Caco-2 (cell line): ENCODE data around the gene UGT8. TPM values are rescaled to one million over a fixed set of nuclear protein-coding genes. Genes with fewer than 3 reads are reported as not detected.

ENCODE experiments used
- BruUV-seq: library from RNA; stranded (reverse); fragments of 400-500 nt; replicated peaks from 2 replicates; lab custom pipeline; 2021; lab: Mats Ljungman, UMichigan
- CTCF ChIA-PET: fragments of 300-600 bp; sonication (Branson Sonifier 250); formaldehyde crosslinking; loops from one replicate; lab custom pipeline; 2022; ENCODE audit warnings: antibody characterized with exemption; lab: Charles Lee
- POLR2A ChIA-PET: fragments of 300-600 bp; sonication (Branson Sonifier 250); formaldehyde crosslinking; loops from one replicate; lab custom pipeline; 2022; ENCODE audit warnings: antibody characterized with exemption; lab: Charles Lee
- DNase-seq, 2 experiments: peaks; one replicate each; pipeline versions ENCODE4 v3.0.0 to v3.0.0-alpha.2; 2020 to 2022
- H3K27me3 ChIP-seq: replicated peaks from 2 replicates; pipeline ENCODE4 v1.6.0; 2011; ENCODE audit warnings: low read length; ENCODE audit not compliant: control insufficient read depth, insufficient read depth
- H3K36me3 ChIP-seq: 2 replicates; pipeline ENCODE4 v1.5.1; 2011; ENCODE audit warnings: low read length; ENCODE audit not compliant: control insufficient read depth, insufficient read depth
- H3K4me1 ChIP-seq: fragments of 250-450 bp; sonication (Bioruptor Pico); 2 replicates; pipeline ENCODE4 v1.5.1; 2020; ENCODE audit warnings: mild to moderate bottlenecking
- H3K4me3 ChIP-seq: 2 replicates; pipeline ENCODE4 v1.5.1; 2011; ENCODE audit warnings: low read depth, mild to moderate bottlenecking, control low read depth, low read length
- H3K9me3 ChIP-seq: fragments of 250-450 bp; sonication (Bioruptor Pico); 2 replicates; pipeline ENCODE4 v1.5.1; 2020; ENCODE audit warnings: mild to moderate bottlenecking, moderate library complexity
- H3K27ac Mint-ChIP-seq: one replicate; pipeline ENCODE4 v1.8.0; 2022; ENCODE audit warnings: mixed read lengths; ENCODE audit not compliant: unreplicated experiment
- H3K27me3 Mint-ChIP-seq: one replicate; pipeline ENCODE4 v1.8.0; 2022; ENCODE audit warnings: mixed read lengths; ENCODE audit not compliant: insufficient read depth, unreplicated experiment
- H3K36me3 Mint-ChIP-seq: one replicate; pipeline ENCODE4 v1.8.0; 2022; ENCODE audit warnings: mild to moderate bottlenecking, mixed read lengths; ENCODE audit not compliant: insufficient read depth, unreplicated experiment
- H3K4me1 Mint-ChIP-seq: one replicate; pipeline ENCODE4 v1.8.0; 2022; ENCODE audit warnings: low read depth, mixed read lengths; ENCODE audit not compliant: unreplicated experiment
- H3K4me3 Mint-ChIP-seq: one replicate; pipeline ENCODE4 v1.8.0; 2022; ENCODE audit warnings: mild to moderate bottlenecking, moderate library complexity, mixed read lengths; ENCODE audit not compliant: unreplicated experiment
- H3K9me3 Mint-ChIP-seq: one replicate; pipeline ENCODE4 v1.8.0; 2022; ENCODE audit warnings: mixed read lengths; ENCODE audit not compliant: unreplicated experiment
- CTCF ChIP-seq, 2 experiments: fragments of 200-600 bp in 1 of 2; IDR thresholded peaks; 1 replicate in 1 of 2; 2 replicates in 1 of 2; pipeline versions ENCODE4 v1.5.1 to v1.8.0; 2011 to 2022; ENCODE audit warnings: antibody characterized with exemption in 1 of 2, control low read depth in 1 of 2, inconsistent platforms in 1 of 2, low read depth in 1 of 2, low read length in 1 of 2, mild to moderate bottlenecking in 1 of 2, moderate library complexity in 1 of 2; ENCODE audit not compliant: insufficient read depth in 1 of 2, severe bottlenecking in 1 of 2, unreplicated experiment in 1 of 2
- intact Hi-C: fragments of 100-400 bp; cut with micrococcal nuclease; formaldehyde crosslinking; loops from one replicate; pipeline ENCODE4 v1.10.0; 2022; ENCODE audit not compliant: unreplicated experiment
- total RNA-seq: library from RNA; stranded (reverse); gene quantifications from 2 replicates; pipeline ENCODE4 v1.2.3, GENCODE V29; 2022

Gene UGT8
- total RNA-seq, 1 experiment from 2014 or later, result 11.9 TPM

DNA sequence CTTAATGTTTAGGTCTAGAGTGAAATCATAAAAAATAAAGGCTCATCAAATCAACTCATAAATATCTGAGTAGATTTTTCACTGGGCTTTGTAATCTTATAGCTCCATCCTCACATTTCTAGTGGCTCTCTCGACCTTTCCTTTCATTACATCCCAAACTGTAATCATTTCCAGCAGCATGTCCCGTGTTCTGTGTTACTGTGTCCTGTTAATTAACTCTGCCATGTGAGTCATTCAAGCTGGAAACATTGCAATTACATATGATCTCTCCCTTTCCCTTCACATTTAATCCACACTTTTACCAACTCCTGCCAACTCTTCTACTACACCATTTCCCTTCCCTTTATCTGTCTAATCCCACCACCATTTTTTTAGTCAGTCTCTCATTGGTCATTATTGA lies 75.5 kb downstream of the UGT8 start:
- H3K36me3 ChIP-seq, result no peaks in the 10 kb centered on the region

DNA sequence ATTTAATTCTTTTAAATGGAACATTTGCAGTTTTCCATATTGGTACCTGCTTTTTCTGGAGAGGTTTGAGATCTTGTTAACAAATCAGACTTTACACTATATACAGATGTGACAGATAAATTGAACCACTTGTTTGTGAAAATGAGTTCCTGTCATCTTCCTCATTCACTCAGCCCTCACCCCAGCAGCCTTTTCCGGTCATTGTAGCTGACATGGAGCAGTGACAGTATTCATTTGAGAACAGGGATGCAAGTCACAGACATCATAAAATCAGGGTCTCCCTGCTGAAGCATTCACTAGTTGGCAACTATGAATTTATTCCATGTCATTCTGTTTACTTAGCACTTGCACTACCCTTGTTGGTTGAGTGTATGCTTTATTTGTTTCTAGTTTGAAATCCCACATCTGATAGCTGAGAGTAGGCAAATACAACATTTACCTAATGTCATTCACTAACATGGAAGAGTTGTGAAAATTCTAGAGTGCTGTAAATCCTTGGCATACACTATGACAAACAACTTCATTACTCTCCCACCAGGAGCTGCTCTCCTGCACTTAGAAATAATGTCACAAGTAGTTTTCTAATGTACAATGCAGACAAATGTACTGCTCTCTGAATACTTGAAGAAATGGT lies 78.9 kb downstream of the UGT8 start:
- H3K27ac Mint-ChIP-seq, result no peak overlapping the region
- intact Hi-C loops, result no loop called here
- no peaks in the 10 kb centered on the region for H3K27me3 Mint-ChIP-seq
- ChIA-PET POLR2A (no interaction called here), CTCF (no interaction called here)
- H3K4me1 Mint-ChIP-seq, result no peaks in the 10 kb centered on the region
- no TSS peak for BruUV-seq
- TF ChIP-seq CTCF (IDR thresholded peaks at IDR 0.05; ENCODE audit: insufficient read depth in 1 of 2, low read depth in 1 of 2, low read length in 1 of 2, severe bottlenecking in 1 of 2, unreplicated experiment in 1 of 2), result no peak
- Histone ChIP-seq H3K9me3 (no peaks in the 10 kb centered on the region), H3K36me3 (no peaks in the 10 kb centered on the region), H3K4me1 (peaks cover 6% of the 10 kb centered on the region; the same call in 1 of the 2 replicates), H3K27me3 (no peaks in the 10 kb centered on the region), H3K4me3 (no peak overlapping the region)
- no peak for DNase-seq
- no peaks in the 10 kb centered on the region for H3K9me3 Mint-ChIP-seq
- no peak overlapping the region for H3K4me3 Mint-ChIP-seq
- H3K36me3 Mint-ChIP-seq, result no peaks in the 10 kb centered on the region

More for the DNA sequence above, 75.5 kb downstream of the UGT8 start:
- POLR2A ChIA-PET, result no interaction called here
- H3K36me3 Mint-ChIP-seq, result no peaks in the 10 kb centered on the region
- no peaks in the 10 kb centered on the region for H3K27me3 ChIP-seq
- H3K4me1 Mint-ChIP-seq, result no peaks in the 10 kb centered on the region
- no peaks in the 10 kb centered on the region for H3K9me3 Mint-ChIP-seq
- intact Hi-C loops, result no loop called here
- TF ChIP-seq CTCF (IDR thresholded peaks at IDR 0.05; ENCODE audit: insufficient read depth in 1 of 2, low read depth in 1 of 2, low read length in 1 of 2, severe bottlenecking in 1 of 2, unreplicated experiment in 1 of 2), result no peak
- H3K4me3 Mint-ChIP-seq, result no peak overlapping the region
- CTCF ChIA-PET, result no interaction called here
- no peak for DNase-seq
- H3K9me3 ChIP-seq, result no peaks in the 10 kb centered on the region
- no peak overlapping the region for H3K27ac Mint-ChIP-seq
- H3K27me3 Mint-ChIP-seq, result no peaks in the 10 kb centered on the region
- no TSS peak for BruUV-seq
- peaks cover 6% of the 10 kb centered on the region; the same call in 1 of the 2 replicates for H3K4me1 ChIP-seq
- H3K4me3 ChIP-seq, result no peak overlapping the region

GRCh38 chr4:114684462-114684861 lies 85.9 kb downstream of the UGT8 start:
- no peaks in the 10 kb centered on the region for H3K36me3 Mint-ChIP-seq
- peaks cover 2% of the 10 kb centered on the region for H3K27me3 Mint-ChIP-seq
- DNase-seq, result no peak
- no peak overlapping the region for H3K27ac Mint-ChIP-seq
- no peaks in the 10 kb centered on the region for H3K9me3 Mint-ChIP-seq
- Histone ChIP-seq H3K27me3 (no peaks in the 10 kb centered on the region), H3K36me3 (no peaks in the 10 kb centered on the region), H3K4me3 (no peak overlapping the region), H3K4me1 (no peaks in the 10 kb centered on the region), H3K9me3 (no peaks in the 10 kb centered on the region)
- no peak overlapping the region for H3K4me3 Mint-ChIP-seq
- ChIA-PET POLR2A (no interaction called here), CTCF (no interaction called here)
- no peaks in the 10 kb centered on the region for H3K4me1 Mint-ChIP-seq
- no TSS peak for BruUV-seq
- intact Hi-C loops, result no loop called here
- TF ChIP-seq CTCF (IDR thresholded peaks at IDR 0.05; ENCODE audit: insufficient read depth in 1 of 2, low read depth in 1 of 2, low read length in 1 of 2, severe bottlenecking in 1 of 2, unreplicated experiment in 1 of 2), result no peak
